HG03060 (cell line): ENCODE data around the gene ANTXRL.
"Not testable (repeated sequence)": the region's sequence is repeated elsewhere in the genome, so short reads cannot be mapped to it uniquely, and the experiment has no call there.

ENCODE experiments used
- ATAC-seq: cut with Tn5 transposase; IDR thresholded peaks from one replicate; pipeline ENCODE4 v1.9.1; 2021; ENCODE audit warnings: low read depth, moderate number of reproducible peaks; ENCODE audit not compliant: unreplicated experiment

ANTXRL gene

DNA sequence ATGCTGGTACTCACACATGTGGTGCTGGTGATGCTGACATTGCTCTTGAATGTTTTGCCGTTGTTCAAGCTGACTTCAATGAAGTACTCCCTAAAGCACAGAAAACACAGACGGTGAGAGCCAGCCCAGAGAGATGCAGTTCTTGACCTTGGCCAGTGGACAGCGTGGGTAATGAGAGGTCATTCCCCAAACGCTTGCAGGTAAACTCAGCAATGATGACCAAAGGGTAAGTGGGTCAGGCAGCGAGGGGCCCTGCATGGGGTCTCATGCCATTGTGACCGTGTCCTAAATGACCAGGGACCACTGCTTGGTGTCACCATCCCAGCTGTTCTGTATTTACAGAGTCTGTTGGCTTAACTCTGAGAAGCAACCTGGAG is 32.8 kb upstream of the ANTXRL start:
- ATAC-seq: no peak

DNA sequence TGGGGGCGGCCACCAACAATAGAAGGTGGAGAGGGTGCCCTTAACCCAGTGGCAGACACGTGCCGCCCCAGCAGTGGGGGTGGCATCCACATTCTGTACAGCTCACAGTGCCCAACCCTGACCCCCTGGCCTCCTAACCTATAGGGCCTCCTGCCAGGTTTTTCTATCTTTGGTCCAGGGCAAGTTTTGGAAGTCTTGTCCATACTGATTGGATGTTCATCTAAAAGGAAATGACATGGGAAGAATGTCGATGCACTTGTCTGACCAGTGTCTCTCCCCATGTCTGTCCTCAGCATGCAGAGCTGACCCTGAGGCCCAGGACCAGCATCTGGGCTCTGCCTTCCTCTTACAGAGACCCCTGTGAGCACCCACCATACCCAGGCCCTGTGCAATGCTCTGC is 32.3 kb upstream of the ANTXRL start:
- no peak for ATAC-seq

DNA sequence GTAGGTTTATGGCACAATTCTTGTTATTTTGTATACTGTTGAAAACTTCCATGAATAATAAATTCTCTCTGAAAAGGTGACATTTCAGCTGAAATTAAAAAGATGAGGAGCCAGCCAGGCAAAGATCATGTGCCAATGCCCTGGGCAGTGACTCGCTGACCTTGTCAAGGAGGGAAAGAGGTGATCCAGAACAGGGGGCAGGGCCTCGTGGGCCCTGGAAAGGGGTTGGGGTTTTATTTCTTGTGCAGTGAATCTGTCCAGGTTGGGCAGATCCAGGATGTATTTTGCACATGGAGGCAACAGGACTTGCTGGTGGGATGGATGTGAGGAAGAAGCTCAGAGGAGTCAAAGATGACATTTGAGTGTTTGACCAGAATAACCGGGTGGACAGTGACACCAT is 31.6 kb upstream of the ANTXRL start:
- not testable (repeated sequence) for ATAC-seq

DNA sequence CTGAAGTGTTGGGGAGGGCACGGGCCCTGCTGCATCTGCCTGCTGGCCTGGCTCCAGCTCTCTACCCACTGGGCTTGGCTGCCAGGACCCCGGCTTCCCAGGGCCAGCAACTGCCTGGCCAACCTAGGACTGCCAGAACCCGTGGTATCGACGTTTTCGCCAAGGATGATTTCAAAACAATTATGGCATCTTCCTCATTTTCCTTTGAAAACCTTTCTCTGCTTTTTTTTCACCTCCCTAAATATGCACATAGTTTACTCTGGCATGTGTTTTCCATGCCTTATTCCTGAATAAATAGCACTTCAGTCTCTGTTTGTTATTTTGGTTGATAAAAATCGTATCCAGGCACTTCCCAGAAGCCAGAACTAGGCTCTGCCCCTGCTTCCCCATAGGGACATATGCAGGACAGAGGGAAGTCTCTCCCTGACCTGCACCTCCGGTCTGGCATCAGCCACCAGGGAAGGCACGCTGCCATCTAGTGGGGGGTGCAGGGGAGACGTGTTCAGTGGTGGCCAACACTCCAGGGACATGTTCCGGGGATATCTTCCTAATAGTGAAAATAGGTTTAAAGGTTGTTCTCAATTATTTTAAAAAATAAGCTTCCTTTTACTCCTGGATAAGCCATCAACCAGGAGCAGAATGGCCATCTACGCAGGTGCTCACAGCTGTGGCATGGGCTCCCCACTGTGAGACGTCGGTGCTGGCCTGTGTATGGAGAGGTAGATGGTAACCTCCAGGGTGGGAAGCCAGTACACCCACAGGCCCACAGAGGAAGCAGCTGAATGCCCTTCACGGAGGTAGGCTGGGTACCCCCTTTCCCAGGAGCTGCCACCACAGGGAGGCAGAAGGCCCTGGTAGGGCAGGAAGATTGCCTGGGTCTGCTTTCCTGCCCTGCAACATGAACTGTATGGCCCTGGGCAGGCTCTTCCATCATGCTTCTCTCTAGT is 30.7 kb upstream of the ANTXRL start:
- no peak for ATAC-seq

DNA sequence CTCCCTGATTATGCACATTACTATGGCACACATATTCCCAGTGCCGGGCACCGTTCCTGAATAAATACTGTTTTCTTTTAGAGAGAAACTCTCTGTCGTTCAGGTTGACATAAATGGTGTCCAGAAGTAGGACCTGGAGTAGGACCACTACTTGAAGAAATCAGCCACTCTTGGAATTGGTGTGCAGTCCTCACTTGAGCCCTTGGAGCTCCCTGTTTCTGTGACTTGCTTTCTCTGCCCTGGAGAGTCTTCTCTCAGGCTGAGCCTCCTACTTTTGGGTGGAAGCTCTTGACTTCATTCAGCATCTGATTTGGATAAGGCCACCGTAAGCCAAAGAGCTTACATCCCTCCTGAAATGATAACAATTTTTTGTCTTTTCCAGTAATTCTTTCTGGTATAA is 29.7 kb upstream of the ANTXRL start:
- ATAC-seq: no peak

DNA sequence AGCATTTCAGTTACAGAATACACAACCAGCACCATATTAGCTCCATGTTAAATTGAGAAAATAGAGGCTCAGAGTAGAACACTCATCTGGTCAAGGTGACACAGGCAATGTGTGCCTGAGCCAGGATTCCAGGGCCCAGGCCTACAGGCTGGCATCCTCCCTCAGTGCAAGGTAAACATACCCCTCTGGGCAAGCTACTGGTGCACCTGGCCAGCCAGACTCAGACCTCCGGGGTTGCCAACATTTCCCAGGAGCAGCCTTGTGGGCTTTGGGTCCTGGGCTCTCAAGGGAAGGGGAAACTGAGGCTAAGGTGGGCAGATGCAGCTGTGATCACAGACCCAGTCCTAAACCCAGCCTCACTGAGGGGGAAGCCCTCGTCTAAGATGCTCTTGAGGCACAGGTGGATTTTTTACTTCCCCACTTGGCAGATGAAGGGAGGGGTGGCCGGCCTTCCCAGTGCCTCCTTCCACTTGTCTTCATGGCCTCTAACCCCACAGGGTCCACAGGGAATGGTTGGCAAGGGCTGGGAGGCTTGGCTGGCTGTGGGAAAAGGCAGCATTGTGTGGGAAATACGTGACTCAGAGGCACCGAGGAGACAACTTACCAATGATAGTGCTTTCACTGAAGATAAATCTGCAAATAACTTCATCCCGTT is 23.8 kb upstream of the ANTXRL start:
- ATAC-seq: not testable (repeated sequence)

DNA sequence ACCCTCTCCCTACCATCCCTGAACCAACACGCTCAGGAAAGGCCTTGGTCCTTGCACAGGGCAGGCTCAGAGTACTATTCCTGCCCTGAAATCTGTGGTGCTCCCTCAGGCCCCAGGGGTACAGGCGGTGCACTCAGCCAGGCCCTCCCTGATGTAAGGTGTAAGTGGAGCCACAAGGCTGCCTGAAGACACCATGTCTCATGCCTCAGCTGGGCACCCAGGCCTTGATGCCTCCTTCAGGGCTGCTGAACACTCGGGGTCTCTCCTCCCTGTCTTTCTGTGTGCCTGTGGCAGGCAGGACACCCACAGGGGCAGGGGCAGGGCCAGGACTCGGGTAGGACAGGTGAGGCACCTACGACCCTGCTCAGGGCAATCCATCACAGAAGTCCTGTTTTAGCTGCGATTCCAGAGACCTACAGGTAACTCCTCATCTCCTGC is 22.9 kb upstream of the ANTXRL start:
- no peak for ATAC-seq

DNA sequence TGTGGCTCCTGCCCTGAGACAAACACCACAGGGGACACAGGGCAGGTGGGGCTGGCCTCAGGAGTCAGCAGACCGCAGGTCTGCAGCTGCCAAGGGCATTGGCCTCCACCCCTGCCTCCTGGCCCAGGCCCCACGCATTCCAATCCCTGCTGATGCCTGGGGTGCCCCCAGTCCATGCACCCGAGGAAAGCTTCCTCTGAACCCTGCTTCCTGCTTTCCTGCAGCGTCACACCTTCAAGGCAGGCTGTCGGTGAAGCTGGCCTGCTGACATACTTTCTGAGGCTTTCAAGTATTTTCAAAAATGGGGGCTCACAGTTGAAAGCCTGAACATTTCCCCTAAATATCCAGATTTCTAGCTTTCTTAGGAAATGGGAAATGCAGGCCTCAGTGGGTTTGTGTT is 22.5 kb upstream of the ANTXRL start:
- ATAC-seq: no peak

DNA sequence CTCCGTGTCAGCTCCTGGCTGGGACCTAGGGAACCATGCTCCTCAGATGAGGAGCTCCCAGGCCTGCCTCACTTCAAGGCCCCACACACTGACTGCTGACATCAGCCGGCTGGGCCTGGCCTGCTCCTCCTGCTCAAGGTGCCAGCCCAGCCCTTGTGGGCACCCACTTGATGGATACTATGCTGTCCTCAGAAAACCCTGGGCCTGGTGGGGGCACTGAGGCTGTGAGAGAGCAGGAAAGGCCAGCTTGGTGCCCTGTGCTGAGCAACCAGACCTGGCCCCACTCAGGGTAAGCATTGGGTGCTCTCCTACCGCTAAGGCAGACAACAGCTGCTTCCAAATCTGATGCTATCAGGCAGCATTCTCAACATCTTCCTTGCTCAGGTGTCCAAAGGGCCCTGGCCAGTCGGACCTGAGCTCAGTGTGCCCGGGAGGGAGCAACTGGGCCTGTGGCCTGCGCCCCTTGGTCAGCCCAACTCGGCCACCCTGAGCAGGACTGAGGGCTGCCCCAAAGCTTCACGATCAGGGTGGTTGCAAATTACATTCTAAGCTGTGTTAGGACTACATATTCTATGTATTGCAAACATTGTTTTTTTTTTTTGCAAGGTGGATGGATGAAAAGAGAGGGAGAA is 21.9 kb upstream of the ANTXRL start:
- no peak for ATAC-seq

DNA sequence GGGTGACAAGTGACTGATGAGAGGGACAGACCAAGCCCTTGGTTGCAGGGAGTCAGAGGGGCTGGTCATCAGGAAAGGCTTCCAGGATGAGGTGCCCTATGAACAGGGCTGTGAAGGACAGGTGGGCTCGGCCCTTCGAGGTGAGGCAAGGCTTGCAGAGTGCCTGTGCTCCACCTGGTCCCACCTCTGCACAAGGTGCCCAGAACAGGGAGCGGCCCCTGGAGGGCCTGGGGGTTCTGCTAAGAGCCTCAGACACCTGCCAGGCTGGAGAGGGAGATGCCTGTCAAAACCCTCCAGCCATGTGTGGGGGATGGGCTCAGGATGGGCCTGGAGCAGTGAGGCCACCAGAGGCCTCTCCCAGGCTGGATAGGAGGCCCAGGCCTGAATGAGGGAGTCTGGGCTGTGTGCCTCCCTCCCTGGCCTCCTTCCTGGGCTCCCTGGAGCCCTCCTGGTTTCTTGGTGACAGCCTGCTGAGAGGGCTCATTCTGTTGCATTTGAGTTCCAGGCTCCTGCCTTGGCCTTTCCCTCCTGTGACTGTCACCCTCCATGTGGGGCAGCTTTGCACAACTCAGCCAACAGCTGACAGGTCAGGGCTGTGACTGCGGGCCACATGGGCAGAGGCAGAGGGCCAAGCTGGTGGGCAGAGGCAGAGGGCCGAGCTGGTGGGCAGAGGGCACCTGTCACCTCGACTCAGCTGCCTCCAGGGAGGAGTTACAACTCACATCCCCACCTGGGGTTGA is 21.1 kb upstream of the ANTXRL start:
- ATAC-seq: not testable (repeated sequence)

DNA sequence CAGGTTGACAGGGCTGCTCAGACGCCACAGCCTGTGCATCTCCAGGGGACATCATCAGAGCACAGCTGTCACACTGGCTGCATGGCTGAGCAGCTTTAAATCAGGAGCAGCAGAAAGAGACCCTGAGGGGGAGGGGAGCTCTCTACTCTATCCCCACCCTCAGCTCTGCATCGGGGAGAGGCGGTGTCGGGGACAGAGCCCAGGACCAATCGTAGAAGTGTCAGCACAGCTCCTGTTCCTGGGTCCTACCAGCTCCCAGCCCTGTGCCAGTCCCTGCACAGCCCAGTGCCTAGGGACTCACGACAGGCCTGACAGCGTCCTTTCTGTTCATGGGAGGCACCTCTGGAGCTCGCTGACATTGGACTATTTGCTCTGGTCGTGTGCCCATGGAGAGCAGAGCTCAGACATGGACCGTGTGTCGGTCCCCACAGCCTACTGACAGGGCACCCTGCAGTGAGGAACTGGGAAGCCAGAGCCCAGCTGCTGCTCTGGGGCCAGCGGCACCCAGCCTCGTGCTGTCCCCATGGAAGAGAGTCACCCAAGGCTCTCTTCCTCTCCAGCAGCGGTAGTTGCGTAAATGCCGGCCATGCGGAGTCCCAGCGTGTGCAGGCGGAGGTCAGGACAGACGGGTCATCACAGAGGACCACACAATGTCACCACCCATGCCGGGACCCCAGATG is 20.4 kb upstream of the ANTXRL start:
- no peak for ATAC-seq

DNA sequence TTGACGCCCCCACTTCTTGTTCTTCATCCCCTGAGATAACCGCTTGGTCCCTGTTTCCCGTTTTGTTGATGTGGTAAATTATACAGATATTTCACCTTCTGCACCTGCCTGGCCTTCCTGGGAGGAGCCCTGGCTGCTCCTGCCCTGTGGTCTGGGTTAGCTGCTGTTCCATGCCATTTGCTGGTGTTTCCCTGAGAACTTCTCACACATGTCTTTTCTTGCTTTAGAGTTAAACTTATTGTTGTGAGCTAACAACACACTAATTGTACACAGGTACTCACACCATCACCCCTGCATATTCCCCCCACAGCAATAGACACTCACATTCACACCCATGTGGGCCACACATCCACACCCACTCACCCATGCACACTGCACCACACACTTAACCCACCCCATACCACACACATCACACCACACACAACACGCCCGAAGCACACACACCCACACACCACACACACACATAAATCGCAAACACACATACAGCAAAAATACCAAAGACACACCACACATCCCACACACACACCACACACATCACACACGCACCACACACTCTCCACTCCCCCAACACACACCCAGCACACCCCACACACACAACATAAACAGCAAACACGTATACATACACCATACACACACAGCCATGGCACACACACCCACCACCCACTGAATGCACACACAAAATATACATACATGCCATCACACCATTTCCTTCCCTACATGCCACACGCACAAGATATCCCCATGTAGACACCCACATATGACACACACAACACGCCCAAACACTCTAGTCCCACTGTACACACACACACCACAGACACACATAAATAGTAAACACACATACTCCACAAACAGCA is 19.4 kb upstream of the ANTXRL start:
- no peak for ATAC-seq

DNA sequence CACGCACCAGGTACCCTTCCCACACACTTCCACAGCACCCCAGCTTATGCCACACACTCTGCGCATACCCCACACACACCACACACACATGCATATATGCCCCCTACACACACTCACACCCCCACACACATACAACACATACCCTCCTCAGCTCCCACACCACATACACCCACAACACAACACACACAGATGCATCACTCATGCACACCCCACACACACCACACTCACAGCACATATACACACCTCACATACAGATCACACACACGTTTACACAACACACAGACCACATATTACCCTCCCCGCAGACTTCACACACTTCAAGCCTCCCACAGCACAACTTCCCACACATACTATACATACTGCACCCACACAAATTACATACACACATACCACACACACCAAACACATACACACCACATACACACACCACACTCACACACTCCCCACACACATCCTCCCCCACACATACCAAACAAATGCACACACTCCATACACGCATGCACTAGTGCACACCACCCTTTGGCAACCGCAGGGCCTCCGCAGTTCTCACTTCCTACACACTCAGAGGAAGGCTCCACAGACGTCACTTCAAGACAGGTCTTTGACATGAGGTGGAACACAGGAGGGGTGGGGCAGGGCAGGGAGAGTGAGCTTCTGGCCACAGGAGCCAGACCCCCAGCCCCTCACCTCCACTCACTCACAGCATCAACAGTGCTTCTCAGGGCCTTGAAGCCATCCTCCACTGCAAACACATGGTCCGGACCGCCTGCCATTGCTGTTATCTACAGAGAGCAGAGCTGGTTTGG is 18.5 kb upstream of the ANTXRL start:
- ATAC-seq: no peak

DNA sequence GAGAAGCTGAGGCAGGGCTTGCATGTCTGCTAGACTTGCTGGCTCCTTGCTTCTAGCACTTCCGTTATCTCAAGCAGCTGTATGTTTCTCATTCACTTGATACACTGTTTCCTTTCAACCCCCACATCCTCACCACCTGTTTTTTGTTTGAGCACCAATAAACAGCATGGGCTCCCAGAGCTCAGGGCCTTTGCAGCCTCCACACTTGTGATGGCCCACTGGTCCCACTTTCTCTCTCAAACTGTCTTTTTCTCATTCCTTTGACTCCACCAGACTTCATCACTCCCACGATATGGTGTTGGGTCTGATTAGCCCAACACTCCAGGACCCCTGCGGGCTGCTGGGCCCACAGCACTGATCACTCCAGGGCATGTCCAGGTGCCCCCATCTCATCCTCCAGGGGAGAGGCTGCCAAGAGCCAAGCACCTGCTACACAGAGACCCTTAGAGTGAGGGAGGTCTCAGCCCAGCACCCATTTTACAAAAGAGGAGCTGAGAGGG is 17.2 kb upstream of the ANTXRL start:
- not testable (repeated sequence) for ATAC-seq

DNA sequence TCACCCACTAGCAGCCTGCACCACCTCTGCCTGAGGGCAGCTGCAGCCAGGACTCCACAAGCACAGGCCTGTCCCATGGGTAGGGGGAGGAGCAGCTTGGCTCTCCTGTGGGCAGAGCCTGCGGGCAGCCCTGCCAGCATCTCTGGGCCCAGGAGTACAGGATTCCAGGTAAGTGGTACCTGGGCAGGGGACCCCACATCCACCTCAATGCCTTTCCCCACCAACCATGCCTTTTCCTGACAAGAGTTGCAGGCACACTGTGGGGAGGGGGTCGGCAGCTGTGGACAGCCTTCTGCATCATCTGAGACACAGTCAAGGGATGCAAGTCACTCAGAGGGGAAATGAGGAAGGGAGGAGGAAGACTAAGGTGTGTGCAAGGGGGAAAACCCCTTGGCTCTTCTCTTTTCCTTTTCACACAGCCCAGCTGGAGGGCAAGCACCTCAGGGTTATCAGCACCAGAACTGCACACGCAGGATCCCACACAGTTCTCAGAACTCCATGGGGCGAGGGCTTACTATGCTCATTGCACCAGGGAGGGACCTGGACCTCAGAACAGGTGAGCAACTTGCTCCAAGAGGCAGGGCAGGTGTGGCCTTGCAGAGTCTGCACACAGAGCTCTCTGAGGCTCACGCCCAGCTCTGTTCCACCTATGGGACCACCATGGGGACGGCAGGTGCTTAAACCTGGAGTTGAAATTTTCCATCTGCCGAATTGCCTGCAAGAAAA is 16.5 kb upstream of the ANTXRL start:
- no peak for ATAC-seq

DNA sequence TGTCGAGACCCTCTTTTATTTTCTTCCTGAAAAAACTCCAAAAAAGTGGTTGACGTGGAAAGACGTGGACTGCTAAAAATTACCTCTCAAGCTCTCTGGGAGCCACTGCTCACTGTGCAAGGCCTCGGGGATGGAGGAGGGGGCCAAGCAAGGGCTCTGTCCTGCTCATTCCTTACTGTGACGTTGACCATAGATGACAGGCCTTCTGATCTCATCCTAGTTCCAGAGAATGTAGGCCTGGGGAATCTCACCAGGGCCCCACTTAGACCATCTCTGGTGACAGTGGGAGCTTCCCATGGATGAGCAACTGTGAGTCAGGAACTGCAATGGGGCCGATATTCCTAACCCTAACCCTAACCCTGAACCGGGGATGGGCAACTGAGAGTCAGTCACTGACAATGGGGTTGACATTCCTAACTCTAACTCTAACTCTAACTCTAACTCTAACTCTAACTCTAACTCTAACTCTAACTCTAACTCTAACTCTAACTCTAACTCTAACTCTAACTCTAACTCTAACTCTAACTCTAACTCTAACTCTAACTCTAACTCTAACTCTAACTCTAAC is 15.8 kb upstream of the ANTXRL start:
- not testable (repeated sequence) for ATAC-seq

DNA sequence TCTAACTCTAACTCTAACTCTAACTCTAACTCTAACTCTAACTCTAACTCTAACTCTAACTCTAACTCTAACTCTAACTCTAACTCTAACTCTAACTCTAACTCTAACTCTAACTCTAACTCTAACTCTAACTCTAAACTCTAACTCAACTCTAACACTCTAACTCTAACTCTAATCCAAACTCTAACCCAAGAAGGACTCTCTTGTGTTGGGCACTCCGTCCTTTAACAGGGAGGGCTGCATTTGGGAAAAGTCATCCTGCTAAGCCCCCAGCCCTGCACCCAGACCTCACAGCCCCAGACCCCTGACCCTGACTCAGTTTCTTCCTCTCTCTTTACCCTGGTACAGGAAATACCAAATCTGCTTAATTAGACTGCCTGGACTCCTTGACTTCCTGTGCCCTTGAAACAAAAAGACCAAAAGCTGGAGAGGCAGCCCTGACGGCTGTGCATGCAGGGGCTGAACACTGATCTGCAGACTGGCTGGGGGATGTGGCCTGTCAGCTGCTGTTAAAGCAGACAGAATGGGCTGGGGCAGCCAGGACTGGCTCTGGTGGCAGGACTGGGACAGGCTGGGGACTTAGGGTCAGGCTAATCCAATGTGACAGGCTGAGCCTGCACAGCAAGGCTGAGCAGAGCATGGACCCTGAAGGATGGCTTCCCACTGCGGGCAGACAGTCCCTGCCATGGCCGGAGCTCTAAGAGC is 14.8 kb upstream of the ANTXRL start:
- not testable (repeated sequence) for ATAC-seq
